ENCODE measurements around the gene UBE2D2.

UBE2D2 gene

GRCh38 chr5:139664086-139664693 lies 103.1 kb downstream of the UBE2D2 start:
- TF ChIP-seq CTCF (IDR thresholded peaks at IDR 0.05): no peak

DNA sequence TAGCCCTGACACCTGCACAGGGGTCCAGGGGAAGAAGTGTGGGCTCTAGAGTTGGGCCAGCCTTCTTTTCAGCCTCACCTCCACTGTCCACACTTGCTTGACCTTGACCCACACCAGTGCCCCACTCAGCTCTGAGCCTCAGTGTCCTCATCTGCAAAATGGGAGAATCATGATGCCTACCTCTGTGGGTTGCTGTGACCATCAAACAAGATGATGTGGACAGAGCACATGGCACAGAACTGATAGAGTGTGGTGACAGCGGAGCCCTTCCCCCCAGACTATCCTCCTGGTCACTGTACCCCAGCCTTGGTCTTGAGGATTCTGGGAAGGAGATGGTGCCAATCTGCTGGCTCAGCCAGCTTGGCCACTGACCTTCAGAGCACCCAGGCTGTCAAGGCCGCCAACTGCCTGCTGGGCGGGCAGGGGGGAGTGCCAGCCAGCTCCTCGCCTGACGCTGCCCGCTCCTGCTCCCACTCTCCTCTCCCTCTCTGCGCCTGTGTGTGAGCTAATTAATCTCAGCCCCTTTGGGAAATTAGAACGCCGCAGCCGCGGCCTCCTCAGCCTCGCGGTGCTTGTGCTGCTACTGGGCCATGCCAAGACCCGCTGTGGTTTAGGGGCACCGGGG lies 103.7 kb downstream of the UBE2D2 start:
- no peak for TF ChIP-seq CTCF (IDR thresholded peaks at IDR 0.05)

DNA sequence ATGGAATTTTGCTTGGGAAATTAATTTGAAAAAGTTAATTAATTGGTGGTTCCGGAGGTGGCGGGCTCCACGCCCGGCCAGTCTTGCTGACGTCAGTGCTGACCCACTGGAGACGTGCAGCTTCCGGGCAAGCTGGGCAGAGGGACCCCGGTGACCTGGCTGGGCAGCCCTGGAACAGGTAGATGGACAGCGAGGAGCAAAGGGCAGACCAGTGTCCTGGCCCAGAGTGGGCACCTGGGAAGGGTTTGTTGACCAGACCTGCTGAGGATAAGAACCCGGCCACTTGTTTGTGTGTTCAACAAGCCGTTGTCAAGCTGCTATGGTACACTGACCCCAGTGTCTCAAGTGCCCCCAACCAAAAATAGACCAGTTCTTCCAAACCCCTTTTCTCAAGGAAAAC lies 104.5 kb downstream of the UBE2D2 start:
- no peak for TF ChIP-seq CTCF (IDR thresholded peaks at IDR 0.05)

GRCh38 chr5:139666551-139666950 lies 105.4 kb downstream of the UBE2D2 start:
- TF ChIP-seq CTCF (IDR thresholded peaks at IDR 0.05): no peak

DNA sequence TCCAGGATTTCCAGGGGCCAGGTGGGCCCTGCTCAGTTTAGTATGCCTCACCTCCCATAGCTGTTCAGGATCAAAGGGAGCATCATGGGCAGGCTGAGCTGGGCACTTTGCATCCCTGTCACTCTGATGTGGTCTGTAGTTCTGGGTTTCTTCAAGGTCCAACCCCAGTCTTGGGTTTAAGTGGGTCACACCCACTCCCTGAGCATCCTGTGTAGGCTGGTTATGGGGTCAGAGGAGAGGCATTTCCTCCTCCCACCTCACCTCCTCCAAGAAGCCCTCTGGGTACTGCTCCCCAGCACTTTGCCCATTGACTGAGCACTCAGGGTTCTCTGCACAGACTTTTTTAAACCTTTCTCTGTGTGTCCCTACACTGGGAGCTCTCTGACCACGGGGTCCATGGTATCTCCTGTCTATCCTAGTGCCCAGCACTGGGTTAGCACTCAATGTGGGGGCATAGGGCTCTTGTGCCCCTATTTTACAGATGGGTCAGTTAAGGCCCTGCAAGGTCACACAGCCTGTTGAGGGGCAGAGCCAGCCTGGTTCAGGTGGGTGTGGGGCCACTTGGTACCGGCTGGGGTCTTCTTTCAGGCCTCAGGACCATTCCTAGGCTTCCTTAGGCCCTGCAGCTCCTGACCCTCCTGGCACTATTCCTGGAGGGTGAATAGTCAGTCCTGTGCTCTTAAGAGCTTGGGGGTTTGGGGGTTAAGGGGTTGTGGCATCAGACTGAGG lies 106.0 kb downstream of the UBE2D2 start:
- no peak for TF ChIP-seq CTCF (IDR thresholded peaks at IDR 0.05)

GRCh38 chr5:139667730-139668063 lies 106.6 kb downstream of the UBE2D2 start:
- TF ChIP-seq CTCF (IDR thresholded peaks at IDR 0.05): no peak

DNA sequence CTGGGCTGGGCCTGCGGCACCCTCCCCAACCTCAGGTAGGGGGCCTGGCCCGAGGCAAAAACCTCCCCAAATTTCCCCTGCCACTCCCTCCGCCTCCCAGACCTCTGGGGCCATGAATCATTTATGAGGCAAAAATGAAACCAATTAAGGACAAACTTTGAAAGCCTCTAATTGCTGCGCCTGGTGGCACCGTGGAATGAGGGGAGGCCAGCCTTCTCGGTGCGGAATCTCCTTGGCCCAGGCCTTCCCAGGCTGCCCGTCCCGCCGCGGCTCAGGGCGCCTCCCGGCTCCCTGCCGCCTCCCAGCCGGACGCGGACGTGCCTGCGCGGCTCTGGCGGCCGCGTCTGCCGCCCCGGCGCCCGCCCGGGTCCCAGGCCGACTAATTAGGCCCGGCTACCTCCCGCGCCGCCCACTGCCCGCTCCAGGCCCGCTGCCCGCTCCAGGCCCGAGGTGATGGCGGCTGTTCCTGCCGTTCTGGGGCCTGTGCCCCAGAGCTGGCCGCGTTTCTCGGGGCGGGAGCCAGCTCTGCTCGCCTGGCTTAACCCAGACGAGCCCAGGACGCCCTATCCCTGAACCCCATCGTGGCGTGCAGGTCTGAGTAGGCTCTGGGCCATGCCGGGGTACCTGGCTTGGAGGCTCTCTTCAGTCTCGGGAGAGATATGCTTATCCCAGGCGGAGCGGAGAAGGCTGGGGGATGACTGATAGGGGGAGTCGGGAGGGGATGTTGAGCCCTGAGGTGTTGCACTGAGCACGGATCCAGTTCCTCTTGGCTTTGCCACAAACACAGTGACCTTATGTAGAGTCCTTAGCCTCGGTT lies 107.1 kb downstream of the UBE2D2 start:
- no peak for TF ChIP-seq CTCF (IDR thresholded peaks at IDR 0.05)

All from LNCAP (cell line).